GM12891 (cell line): ENCODE data around the gene PGBD5.

ENCODE experiments used
- POLR2A ChIP-seq: IDR thresholded peaks from 2 replicates; pipeline ENCODE4 v1.6.1; 2011; ENCODE audit warnings: low read depth, low read length, control low read depth
- POLR2AphosphoS5 ChIP-seq: IDR thresholded peaks from 2 replicates; pipeline ENCODE4 v1.6.1; 2011; ENCODE audit warnings: low read depth, low read length, control low read depth
- POU2F2 ChIP-seq: IDR thresholded peaks from 2 replicates; pipeline ENCODE4 v1.6.1; 2011; ENCODE audit warnings: low read depth, mild to moderate bottlenecking, control low read depth, low read length, moderate library complexity
- SPI1 ChIP-seq: IDR thresholded peaks from 2 replicates; pipeline ENCODE4 v1.6.1; 2011; ENCODE audit warnings: low read depth, low read length, control low read depth
- TAF1 ChIP-seq: IDR thresholded peaks from 2 replicates; pipeline ENCODE4 v1.6.1; 2011; ENCODE audit warnings: low read depth, low read length, control low read depth

DNA sequence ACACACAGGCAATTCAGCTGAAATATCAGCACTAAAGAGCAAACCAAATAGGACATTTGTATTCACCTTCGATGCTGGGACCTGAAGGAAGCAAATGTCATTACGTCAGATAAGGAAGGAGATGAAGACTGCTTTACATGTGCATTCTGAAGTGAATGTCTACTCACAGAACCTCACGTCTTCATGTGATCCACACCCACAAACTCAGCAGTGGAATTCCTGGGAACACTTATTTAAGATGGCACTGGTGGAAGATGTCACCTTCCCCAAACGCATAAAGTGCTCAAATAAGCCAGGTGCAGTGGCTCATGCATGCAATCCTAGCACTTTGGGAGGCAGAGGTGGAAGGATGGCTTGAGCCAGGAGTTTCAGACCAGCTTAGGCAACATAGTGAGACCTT, 11.4 kb downstream of the PGBD5 start:
- no peak for TF ChIP-seq POLR2A
- TF ChIP-seq POU2F2 = no peak
- TF ChIP-seq POLR2AphosphoS5 = no peak
- TF ChIP-seq TAF1 = no peak
- TF ChIP-seq SPI1 = no peak
